Testis (tissue), 3 donors: ENCODE results near the gene ARSG. TPM values are rescaled to one million over a fixed set of nuclear protein-coding genes. Genes with fewer than 3 reads are reported as not detected.
"Not testable (repeated sequence)": the region's sequence is repeated elsewhere in the genome, so short reads cannot be mapped to it uniquely, and the experiment has no call there.

Experiments used
- DNase-seq: peaks from one replicate; pipeline ENCODE4 v3.0.0-alpha.2; 2019
- H3K27ac ChIP-seq, 2 donors: fragments of 200-600 bp; sonication (generic); one replicate each; pipeline ENCODE4 v1.5.1; 2019
- H3K27me3 ChIP-seq: fragments of 200-600 bp; sonication (generic); one replicate; pipeline ENCODE4 v1.5.1; 2019
- H3K36me3 ChIP-seq: fragments of 200-600 bp; sonication (generic); one replicate; pipeline ENCODE4 v1.5.1; 2017; ENCODE audit warnings: low read depth; ENCODE audit errors: missing control alignments
- H3K4me1 ChIP-seq: fragments of 200-600 bp; sonication (generic); one replicate; pipeline ENCODE4 v1.5.1; 2019
- H3K4me3 ChIP-seq, 2 donors: fragments of 200-600 bp; sonication (generic); one replicate each; pipeline ENCODE4 v1.5.1; 2017 to 2019
- H3K9me3 ChIP-seq: fragments of 200-600 bp; sonication (generic); one replicate; pipeline ENCODE4 v1.5.1; 2017
- POLR2A ChIP-seq: fragments of 450-650 bp; IDR thresholded peaks from one replicate; pipeline ENCODE4 v1.6.1; 2017; ENCODE audit warnings: antibody characterized with exemption, mild to moderate bottlenecking, moderate library complexity
- whole genome bisulfite sequencing, 2 donors: methylation state at CpG; one replicate each; pipeline ENCODE4 v1.1.5; 2018; 5-methylcytosine and 5-hydroxymethylcytosine counted together
- intact Hi-C: fragments of 100-400 bp; cut with DNase I; formaldehyde crosslinking; loops from one replicate; pipeline ENCODE4 v1.15.1; 2023; ENCODE audit warnings: low total_unique reads
- polyA plus RNA-seq: library from polyadenylated mRNA; stranded (reverse); fragments of 350-450 nt; fragmentation: Illumina TruSeq; extraction: RNeasy Lipid Tissue Mini Kit (QIAGEN cat#74804); gene quantifications from one replicate; pipeline ENCODE4 v1.2.3, GENCODE V29; 2014; ENCODE audit warnings: low read depth, low replicate concordance; ENCODE audit not compliant: insufficient read depth
- total RNA-seq, 2 donors: library from RNA; depleted of rRNA; stranded (reverse); fragments of >200 nt; gene quantifications; one replicate each; pipeline ENCODE4 v1.2.3, GENCODE V29; 2016
- TF ChIP-seq, protein P1 (sequence below), 3 experiments: fragments of 450-650 bp in 2 of 3; fragments of 200-600 bp in 1 of 3; sonication (generic) in 1 of 3; IDR thresholded peaks; one replicate each; pipeline ENCODE4 v1.5.1; 2016 to 2019; ENCODE audit warnings: antibody characterized with exemption in 3 of 3, mild to moderate bottlenecking in 2 of 3, moderate library complexity in 1 of 3

ARSG gene
- total and polyA plus RNA-seq, 3 donors from 2014 or later: 7.4 to 16.9 (median 12.5) TPM

- Histone ChIP-seq H3K27ac (no peak overlapping the region), H3K4me1 (no peaks in the 10 kb centered on the region), H3K4me3 (no peak overlapping the region), H3K27me3 (no peaks in the 10 kb centered on the region), H3K9me3 (no peaks in the 10 kb centered on the region), H3K36me3 (no peaks in the 10 kb centered on the region)
- intact Hi-C loops: no loop called here
- 93 to 94% methylated on average over 13 of the region's 13 CpGs for WGBS, 2 donors
- DNase-seq: no peak
- no peak for TF ChIP-seq POLR2A
- TF ChIP-seq, protein P1, sequence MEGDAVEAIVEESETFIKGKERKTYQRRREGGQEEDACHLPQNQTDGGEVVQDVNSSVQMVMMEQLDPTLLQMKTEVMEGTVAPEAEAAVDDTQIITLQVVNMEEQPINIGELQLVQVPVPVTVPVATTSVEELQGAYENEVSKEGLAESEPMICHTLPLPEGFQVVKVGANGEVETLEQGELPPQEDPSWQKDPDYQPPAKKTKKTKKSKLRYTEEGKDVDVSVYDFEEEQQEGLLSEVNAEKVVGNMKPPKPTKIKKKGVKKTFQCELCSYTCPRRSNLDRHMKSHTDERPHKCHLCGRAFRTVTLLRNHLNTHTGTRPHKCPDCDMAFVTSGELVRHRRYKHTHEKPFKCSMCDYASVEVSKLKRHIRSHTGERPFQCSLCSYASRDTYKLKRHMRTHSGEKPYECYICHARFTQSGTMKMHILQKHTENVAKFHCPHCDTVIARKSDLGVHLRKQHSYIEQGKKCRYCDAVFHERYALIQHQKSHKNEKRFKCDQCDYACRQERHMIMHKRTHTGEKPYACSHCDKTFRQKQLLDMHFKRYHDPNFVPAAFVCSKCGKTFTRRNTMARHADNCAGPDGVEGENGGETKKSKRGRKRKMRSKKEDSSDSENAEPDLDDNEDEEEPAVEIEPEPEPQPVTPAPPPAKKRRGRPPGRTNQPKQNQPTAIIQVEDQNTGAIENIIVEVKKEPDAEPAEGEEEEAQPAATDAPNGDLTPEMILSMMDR (IDR thresholded peaks at IDR 0.05): no peak
Observed at GRCh38 chr17:68359791-68360535, 68.7 kb downstream of the ARSG start.

- DNase-seq: no peak
- intact Hi-C loops: no loop called here
- Histone ChIP-seq H3K27ac (no peak overlapping the region), H3K36me3 (no peaks in the 10 kb centered on the region), H3K4me3 (no peak overlapping the region), H3K4me1 (no peaks in the 10 kb centered on the region), H3K9me3 (no peaks in the 10 kb centered on the region), H3K27me3 (no peaks in the 10 kb centered on the region)
- TF ChIP-seq POLR2A: no peak
- TF ChIP-seq, protein P1 (IDR thresholded peaks at IDR 0.05): no peak
- 95 to 100% methylated on average over 2 of the region's 2 CpGs for WGBS, 2 donors
Observed at GRCh38 chr17:68365469-68365868, 74.2 kb downstream of the ARSG start.

- TF ChIP-seq, protein P1 (IDR thresholded peaks at IDR 0.05): no peak
- no peak for TF ChIP-seq POLR2A
- DNase-seq: no peak
- WGBS, 2 donors: 77 to 92% methylated on average over 5 of the region's 5 CpGs
- Histone ChIP-seq H3K27me3 (no peaks in the 10 kb centered on the region), H3K9me3 (no peaks in the 10 kb centered on the region), H3K4me3 (no peak overlapping the region), H3K27ac (no peak overlapping the region), H3K4me1 (no peaks in the 10 kb centered on the region), H3K36me3 (no peaks in the 10 kb centered on the region)
- intact Hi-C loops: no loop called here
Observed at GRCh38 chr17:68368387-68368786, 77.1 kb downstream of the ARSG start.

- Histone ChIP-seq H3K27me3 (no peaks in the 10 kb centered on the region), H3K36me3 (no peaks in the 10 kb centered on the region), H3K27ac (no peak overlapping the region), H3K4me1 (peaks cover 21% of the 10 kb centered on the region), H3K9me3 (no peaks in the 10 kb centered on the region), H3K4me3 (no peak overlapping the region)
- DNase-seq: no peak
- intact Hi-C loops: no loop called here
- TF ChIP-seq, protein P1 (IDR thresholded peaks at IDR 0.05): no peak
- TF ChIP-seq POLR2A: no peak
- WGBS, 2 donors: 91 to 96% methylated on average over 8 of the region's 8 CpGs
Observed at GRCh38 chr17:68375566-68375965, 84.3 kb downstream of the ARSG start.

- H3K4me3 ChIP-seq, DNase-seq, H3K27ac ChIP-seq, intact Hi-C loops, H3K27me3 ChIP-seq, H3K36me3 ChIP-seq, H3K9me3 ChIP-seq: not testable (repeated sequence)
- H3K4me1 ChIP-seq: peaks cover 21% of the 10 kb centered on the region
- 87 to 93% methylated on average over 2 of the region's 2 CpGs for WGBS, 2 donors
Observed at GRCh38 chr17:68376178-68376577, 84.9 kb downstream of the ARSG start.
